GM19023 (cell line): ENCODE measurements around the gene QRFP.

Experiments
- ATAC-seq: cut with Tn5 transposase; IDR thresholded peaks from one replicate; pipeline ENCODE4 v1.9.1; 2021; ENCODE audit warnings: mild to moderate bottlenecking, moderate library complexity; ENCODE audit not compliant: unreplicated experiment

Gene QRFP

GRCh38 chr9:130934246-130934645 lies 37.6 kb upstream of the QRFP start:
- ATAC-seq, result no peak

- no peak for ATAC-seq
Measured at GRCh38 chr9:130933114-130934046, 36.8 kb upstream of the QRFP start.

- no peak for ATAC-seq
Measured at GRCh38 chr9:130932255-130933079, 35.9 kb upstream of the QRFP start.

DNA sequence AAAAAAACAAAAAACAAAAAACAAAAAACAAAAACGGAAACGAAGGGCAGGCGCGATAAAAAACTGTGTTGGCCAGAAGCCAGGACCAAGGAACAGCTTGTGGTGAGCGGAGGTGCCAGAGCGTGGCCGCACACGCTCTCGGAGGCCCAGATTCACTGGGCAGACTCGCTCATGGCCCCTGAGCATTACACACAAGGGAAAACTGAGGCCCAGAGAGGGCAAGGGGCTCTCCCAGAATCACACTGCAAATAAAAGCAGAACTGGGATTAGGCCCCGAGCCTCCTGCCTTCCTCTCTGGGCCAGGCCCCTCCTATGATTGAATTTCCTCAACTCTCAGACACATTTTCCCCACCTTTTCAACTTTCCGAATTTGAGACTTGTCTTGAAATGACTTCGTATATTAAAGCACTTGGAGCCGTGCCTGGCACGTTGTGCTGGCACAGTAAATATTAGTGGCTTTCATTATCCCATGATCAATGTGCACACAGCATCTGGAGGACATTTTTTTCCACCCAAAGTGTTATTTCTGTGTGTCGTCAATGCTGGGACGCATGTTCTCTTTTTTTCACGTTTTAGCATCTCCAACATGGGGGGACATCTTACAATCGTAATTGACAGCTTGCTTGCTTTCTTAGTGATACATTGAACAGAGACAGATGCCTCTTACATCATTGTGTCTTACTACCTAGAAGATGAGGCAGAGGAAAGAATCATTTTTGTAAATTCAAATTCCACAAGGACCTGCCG lies 35.1 kb upstream of the QRFP start:
- no peak for ATAC-seq

- no peak for ATAC-seq
Measured at GRCh38 chr9:130930804-130931349, 34.3 kb upstream of the QRFP start.

GRCh38 chr9:130930132-130930803 lies 33.7 kb upstream of the QRFP start:
- ATAC-seq, result no peak

GRCh38 chr9:130929571-130930038 lies 33.0 kb upstream of the QRFP start:
- no peak for ATAC-seq

- ATAC-seq, result no peak
Measured at GRCh38 chr9:130927995-130928900, 31.6 kb upstream of the QRFP start.

DNA sequence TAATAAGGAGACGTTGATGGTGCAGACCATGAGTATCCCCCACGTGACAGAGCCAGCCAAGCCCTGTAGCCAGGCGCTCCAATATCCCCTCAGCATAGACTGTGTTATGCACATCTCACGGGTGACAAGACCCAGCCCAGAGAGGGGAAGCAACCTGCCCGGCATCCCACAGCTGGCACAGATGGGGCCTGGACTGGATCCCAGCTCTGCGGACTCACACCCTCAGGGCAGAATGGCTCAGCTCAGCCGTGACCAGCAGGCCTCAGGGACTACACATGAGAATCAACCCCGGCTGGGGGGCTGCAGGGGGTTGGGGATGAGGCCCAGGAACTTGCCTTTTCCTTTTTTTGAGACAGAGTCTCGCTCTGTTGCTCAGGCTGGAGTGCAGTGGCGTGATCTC lies 30.7 kb upstream of the QRFP start:
- ATAC-seq, result no peak

GRCh38 chr9:130925050-130925678 lies 28.6 kb upstream of the QRFP start:
- ATAC-seq, result no peak

- no peak for ATAC-seq
Measured at GRCh38 chr9:130924448-130924788, 27.8 kb upstream of the QRFP start.

DNA sequence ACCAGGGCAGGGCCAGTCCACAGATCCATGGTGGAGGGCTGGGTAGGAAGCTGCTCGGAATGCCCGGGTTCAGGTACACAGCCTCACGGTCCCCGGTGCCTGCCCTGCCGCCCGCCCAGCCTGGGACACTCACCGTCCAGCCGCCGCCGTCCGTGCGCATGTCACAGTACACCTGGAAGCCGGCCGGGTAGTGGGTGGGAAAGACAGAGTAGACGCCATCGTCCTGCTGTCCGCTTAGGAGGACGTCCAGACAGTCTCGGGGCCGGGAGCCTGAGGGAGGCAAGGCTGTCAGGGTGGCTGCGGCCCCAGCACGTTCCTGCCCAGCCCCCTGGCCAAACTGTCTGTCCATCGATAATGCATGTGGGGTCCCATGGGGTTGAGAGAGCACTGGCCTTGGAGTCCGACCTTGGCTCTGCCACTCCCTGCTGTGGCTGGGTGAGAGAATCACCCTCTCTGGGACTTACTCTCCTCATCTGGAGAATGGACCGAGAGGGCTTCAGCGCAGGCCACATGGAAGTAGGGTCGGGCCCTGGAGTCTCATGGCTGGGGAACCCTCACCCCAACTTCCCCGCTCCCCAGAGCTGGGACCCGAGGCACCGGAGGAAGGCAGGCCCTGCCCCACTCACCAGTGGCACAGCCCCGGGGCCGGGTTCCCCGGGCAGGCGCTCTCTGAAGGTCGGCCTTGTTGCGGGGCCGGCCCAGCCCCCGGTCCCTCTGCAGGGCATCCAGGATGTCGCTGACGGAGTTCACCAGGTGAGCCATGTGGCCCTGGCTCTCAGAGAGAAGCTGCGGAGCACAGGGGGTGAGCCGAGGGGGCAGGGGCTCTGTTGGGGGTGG lies 27.2 kb upstream of the QRFP start:
- no peak for ATAC-seq

DNA sequence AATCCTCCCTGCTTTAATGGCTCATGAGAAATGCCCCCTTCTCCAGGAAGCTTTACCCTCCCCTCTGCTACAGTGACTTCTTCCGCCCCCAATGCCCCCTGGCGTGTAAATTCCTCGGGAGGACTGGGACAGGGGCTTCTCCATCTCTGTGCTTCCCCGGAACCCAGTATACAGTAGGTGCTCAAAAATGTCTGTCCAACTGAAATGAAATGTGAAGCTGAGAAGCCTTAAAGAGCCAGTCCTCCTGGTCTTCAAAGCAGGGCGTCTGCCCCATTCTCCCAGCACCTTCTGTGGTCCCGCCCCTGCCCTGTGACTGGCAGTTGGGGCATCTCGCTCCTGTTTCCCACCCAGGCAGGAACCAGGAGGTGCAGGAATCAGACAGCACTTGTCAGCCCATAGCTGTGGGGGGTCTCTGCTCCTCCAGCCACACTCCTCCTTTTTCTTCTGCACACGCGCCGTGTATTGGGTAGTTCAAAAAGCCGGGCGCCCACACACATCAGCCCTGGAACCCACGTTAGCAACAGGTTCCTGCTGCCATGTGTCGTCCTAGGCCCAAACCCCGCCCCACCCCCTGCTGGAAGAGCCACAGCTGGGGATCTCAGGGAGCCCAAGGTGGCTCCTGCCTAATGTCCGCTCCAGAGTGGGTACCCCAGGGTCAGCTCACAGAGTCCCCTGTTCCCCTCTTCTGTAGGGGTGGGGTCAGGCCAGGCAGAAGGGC lies 26.4 kb upstream of the QRFP start:
- ATAC-seq, result no peak

GRCh38 chr9:130921989-130922892 lies 25.6 kb upstream of the QRFP start:
- ATAC-seq, result no peak

- ATAC-seq, result no peak
Measured at GRCh38 chr9:130921300-130921988, 24.8 kb upstream of the QRFP start.
